ENCODE results near the gene SCARF2. TPM values are rescaled to one million over a fixed set of nuclear protein-coding genes. Genes with fewer than 3 reads are reported as not detected.

The SCARF2 gene
- total RNA-seq, 4 donors from 2014 or later = 14.8 to 25.3 (median 20.1) TPM

DNA sequence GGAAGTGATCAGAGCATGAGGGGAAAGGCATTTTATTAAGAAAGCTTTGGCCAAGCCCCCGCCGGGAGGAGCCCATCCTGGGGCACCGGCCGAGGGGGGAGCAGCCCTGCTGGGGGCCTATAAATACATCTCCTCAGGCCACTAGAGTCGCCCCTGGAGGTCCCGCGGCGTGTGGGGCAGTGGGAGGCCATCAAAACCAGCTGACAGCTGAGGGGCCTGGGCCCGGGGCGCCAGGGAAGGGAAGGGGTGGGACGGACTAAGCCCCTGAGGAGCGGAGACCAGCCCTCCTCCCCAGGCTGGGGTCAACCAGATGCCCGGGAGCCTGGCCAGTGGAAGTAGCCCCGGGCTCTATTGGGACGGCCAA, 13.1 kb downstream of the SCARF2 start:
- H3K27me3 ChIP-seq = no peaks in the 10 kb centered on the region
- no peak overlapping the region for H3K4me3 ChIP-seq
- H3K36me3 ChIP-seq = peaks cover 0 to 48% of the 10 kb centered on the region in 2 donors
- peaks cover 0 to 46% (median 16%) of the 10 kb centered on the region in 3 donors for H3K4me1 ChIP-seq
- no peak for ATAC-seq
- H3K9me3 ChIP-seq = no peaks in the 10 kb centered on the region
- WGBS, 2 donors (ENCODE audit: low coverage in 1 of 2) = 71 to 77% methylated on average over 4 of the region's 15 CpGs
- TF ChIP-seq, protein P1, sequence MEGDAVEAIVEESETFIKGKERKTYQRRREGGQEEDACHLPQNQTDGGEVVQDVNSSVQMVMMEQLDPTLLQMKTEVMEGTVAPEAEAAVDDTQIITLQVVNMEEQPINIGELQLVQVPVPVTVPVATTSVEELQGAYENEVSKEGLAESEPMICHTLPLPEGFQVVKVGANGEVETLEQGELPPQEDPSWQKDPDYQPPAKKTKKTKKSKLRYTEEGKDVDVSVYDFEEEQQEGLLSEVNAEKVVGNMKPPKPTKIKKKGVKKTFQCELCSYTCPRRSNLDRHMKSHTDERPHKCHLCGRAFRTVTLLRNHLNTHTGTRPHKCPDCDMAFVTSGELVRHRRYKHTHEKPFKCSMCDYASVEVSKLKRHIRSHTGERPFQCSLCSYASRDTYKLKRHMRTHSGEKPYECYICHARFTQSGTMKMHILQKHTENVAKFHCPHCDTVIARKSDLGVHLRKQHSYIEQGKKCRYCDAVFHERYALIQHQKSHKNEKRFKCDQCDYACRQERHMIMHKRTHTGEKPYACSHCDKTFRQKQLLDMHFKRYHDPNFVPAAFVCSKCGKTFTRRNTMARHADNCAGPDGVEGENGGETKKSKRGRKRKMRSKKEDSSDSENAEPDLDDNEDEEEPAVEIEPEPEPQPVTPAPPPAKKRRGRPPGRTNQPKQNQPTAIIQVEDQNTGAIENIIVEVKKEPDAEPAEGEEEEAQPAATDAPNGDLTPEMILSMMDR (IDR thresholded peaks at IDR 0.05) = no peak
- TF ChIP-seq POLR2A (IDR thresholded peaks at IDR 0.05) (no peak), POLR2AphosphoS5 (IDR thresholded peaks at IDR 0.05) (no peak), EP300 (IDR thresholded peaks at IDR 0.05) (no peak)
- peak overlapping the region in 2 of 4 donors; percentile 37 to 57 for H3K27ac ChIP-seq

- Histone ChIP-seq H3K4me1 (peaks cover 0 to 41% (median 16%) of the 10 kb centered on the region in 3 donors), H3K4me3 (no peak overlapping the region), H3K27ac (peak overlapping the region in 3 of 4 donors; percentile 35 to 57 (median 37)), H3K9me3 (no peaks in the 10 kb centered on the region), H3K27me3 (no peaks in the 10 kb centered on the region), H3K36me3 (peaks cover 0 to 43% of the 10 kb centered on the region in 2 donors)
- no peak for ATAC-seq
- TF ChIP-seq, protein P1 (IDR thresholded peaks at IDR 0.05) = no peak
- TF ChIP-seq EP300 (IDR thresholded peaks at IDR 0.05) = no peak
- TF ChIP-seq POLR2AphosphoS5 (IDR thresholded peaks at IDR 0.05) = no peak
- no peak for TF ChIP-seq POLR2A (IDR thresholded peaks at IDR 0.05)
- 60 to 70% methylated on average over 1 to 10 of the region's 31 CpGs for WGBS, 2 donors (ENCODE audit: low coverage in 1 of 2)
These were observed 13.6 kb downstream of the SCARF2 start for GRCh38 chr22:20423906-20424551.

DNA sequence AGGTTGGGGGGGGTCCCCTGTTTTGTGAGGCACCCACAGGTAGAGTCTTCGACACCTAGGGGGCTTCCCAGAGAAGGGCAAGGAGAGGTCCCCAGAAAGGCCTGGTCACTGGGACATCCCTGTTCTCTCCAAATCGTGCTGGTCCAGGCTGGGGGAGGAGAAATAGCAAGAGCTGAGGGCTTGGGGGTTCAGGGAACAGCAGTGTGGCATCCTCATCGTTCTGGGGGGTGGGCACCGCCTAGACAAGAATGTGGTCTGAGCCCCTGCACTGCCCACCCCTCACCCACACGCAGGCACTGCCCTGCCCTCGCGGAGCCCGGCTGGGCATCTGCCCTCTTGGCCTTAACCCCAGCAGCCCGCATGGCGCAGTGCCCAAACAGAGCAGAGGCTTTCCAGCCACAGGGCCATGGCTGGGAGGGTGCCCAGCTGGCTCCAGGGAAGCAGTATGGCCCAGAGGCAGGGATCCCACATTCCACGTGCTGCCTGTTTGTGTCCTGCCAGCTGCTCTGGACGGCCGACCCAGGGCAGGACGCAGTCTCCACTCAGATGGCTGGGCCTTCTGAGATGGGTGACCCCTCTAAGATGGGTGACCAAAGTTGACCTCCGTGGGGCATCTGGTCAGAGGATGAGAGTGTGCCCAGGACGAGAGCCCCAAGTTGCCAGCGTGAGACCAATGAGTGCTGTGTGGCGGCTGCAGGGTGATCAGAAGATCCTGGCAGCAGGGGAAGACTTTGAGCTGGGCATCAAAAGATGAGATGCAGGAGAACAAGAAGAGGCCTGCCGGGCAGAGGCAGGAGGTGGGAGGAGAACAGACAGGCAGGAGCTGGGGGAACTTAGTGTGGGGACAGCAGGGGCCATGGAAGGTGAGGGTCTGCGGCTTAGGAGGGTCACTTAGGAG, 14.4 kb downstream of the SCARF2 start:
- no peak overlapping the region for H3K4me3 ChIP-seq
- H3K4me1 ChIP-seq = peaks cover 0 to 46% (median 16%) of the 10 kb centered on the region in 3 donors
- no peaks in the 10 kb centered on the region for H3K9me3 ChIP-seq
- no peaks in the 10 kb centered on the region for H3K27me3 ChIP-seq
- ATAC-seq = peak; percentile 60
- WGBS, 2 donors (ENCODE audit: low coverage in 1 of 2) = 35 to 42% methylated on average over 4 to 5 of the region's 20 CpGs
- peak overlapping the region in 3 of 4 donors; percentile 35 to 57 (median 37) for H3K27ac ChIP-seq
- H3K36me3 ChIP-seq = peaks cover 0 to 35% of the 10 kb centered on the region in 2 donors
- TF ChIP-seq, protein P1 (IDR thresholded peaks at IDR 0.05) = no peak
- TF ChIP-seq POLR2A (IDR thresholded peaks at IDR 0.05) = peak in 1 of 2 donors; percentile 3
- peak; percentile 45 for TF ChIP-seq POLR2AphosphoS5 (IDR thresholded peaks at IDR 0.05)

- H3K4me3 ChIP-seq = no peak overlapping the region
- peaks cover 0 to 27% of the 10 kb centered on the region in 2 donors for H3K36me3 ChIP-seq
- no peaks in the 10 kb centered on the region for H3K9me3 ChIP-seq
- peaks cover 0 to 48% (median 16%) of the 10 kb centered on the region in 3 donors for H3K4me1 ChIP-seq
- ATAC-seq = no peak
- peak overlapping the region in 3 of 4 donors; percentile 35 to 57 (median 37) for H3K27ac ChIP-seq
- no peak for TF ChIP-seq POLR2A (IDR thresholded peaks at IDR 0.05)
- TF ChIP-seq, protein P1 (IDR thresholded peaks at IDR 0.05) = no peak
- TF ChIP-seq POLR2AphosphoS5 (IDR thresholded peaks at IDR 0.05) = no peak
- no peak for TF ChIP-seq EP300 (IDR thresholded peaks at IDR 0.05)
- WGBS, 2 donors (ENCODE audit: low coverage in 1 of 2) = 51 to 80% methylated on average over 2 to 9 of the region's 21 CpGs
- H3K27me3 ChIP-seq = no peaks in the 10 kb centered on the region
These were observed 15.2 kb downstream of the SCARF2 start for GRCh38 chr22:20422271-20423007.
